T-helper 2 cell (primary cell): ENCODE data around the gene PITPNM3.
A peak's percentile ranks its signal among the peaks of the same experiment; 100 is the strongest.

Source experiments
- DNase-seq, 5 experiments: peaks; one replicate each; pipeline versions ENCODE4 v3.0.0 to v3.0.0-alpha.2; 2012 to 2022

PITPNM3 gene

GRCh38 chr17:6551356-6551755, 5.0 kb downstream of the PITPNM3 start:
- no peak for DNase-seq

GRCh38 chr17:6549384-6550036, 6.8 kb downstream of the PITPNM3 start:
- no peak for DNase-seq

GRCh38 chr17:6548578-6549330, 7.6 kb downstream of the PITPNM3 start:
- DNase-seq, result peak in 1 of 5 experiments; percentile 50

GRCh38 chr17:6548034-6548433, 8.3 kb downstream of the PITPNM3 start:
- DNase-seq, result no peak

GRCh38 chr17:6547336-6547735, 9.0 kb downstream of the PITPNM3 start:
- no peak for DNase-seq

GRCh38 chr17:6546069-6546718, 10.2 kb downstream of the PITPNM3 start:
- DNase-seq, result no peak

- no peak for DNase-seq
Measured at GRCh38 chr17:6545291-6545690, 11.1 kb downstream of the PITPNM3 start.

- DNase-seq, result no peak
Measured at GRCh38 chr17:6544011-6544370, 12.4 kb downstream of the PITPNM3 start.

GRCh38 chr17:6543079-6544010, 13.0 kb downstream of the PITPNM3 start:
- no peak for DNase-seq

- no peak for DNase-seq
Measured at GRCh38 chr17:6542577-6542976, 13.8 kb downstream of the PITPNM3 start.

- DNase-seq, result no peak
Measured at GRCh38 chr17:6541886-6542285, 14.5 kb downstream of the PITPNM3 start.

- DNase-seq, result no peak
Measured at GRCh38 chr17:6539871-6540270, 16.5 kb downstream of the PITPNM3 start.

- DNase-seq, result no peak
Measured at GRCh38 chr17:6536566-6537065, 19.7 kb downstream of the PITPNM3 start.

GRCh38 chr17:6536053-6536452, 20.3 kb downstream of the PITPNM3 start:
- no peak for DNase-seq

- no peak for DNase-seq
Measured at GRCh38 chr17:6534846-6535514, 21.4 kb downstream of the PITPNM3 start.

- DNase-seq, result no peak
Measured at GRCh38 chr17:6532441-6532885, 23.9 kb downstream of the PITPNM3 start.

- DNase-seq, result no peak
Measured at GRCh38 chr17:6531575-6531974, 24.8 kb downstream of the PITPNM3 start.

GRCh38 chr17:6530324-6530920, 25.9 kb downstream of the PITPNM3 start:
- DNase-seq, result no peak

- DNase-seq, result no peak
Measured at GRCh38 chr17:6528557-6528956, 27.8 kb downstream of the PITPNM3 start.

GRCh38 chr17:6526362-6527152, 29.8 kb downstream of the PITPNM3 start:
- peak in 1 of 5 experiments; percentile 7 for DNase-seq

- no peak for DNase-seq
Measured at GRCh38 chr17:6525731-6526130, 30.6 kb downstream of the PITPNM3 start.
